ENCODE results near the gene ADGRG2. TPM values are rescaled to one million over a fixed set of nuclear protein-coding genes. Genes with fewer than 3 reads are reported as not detected.
"Not testable (repeated sequence)": the region's sequence is repeated elsewhere in the genome, so short reads cannot be mapped to it uniquely, and the experiment has no call there.

The ADGRG2 gene
- total RNA-seq, 4 donors from 2014 or later, result 1.3 to 3.8 (median 2.0) TPM

- Histone ChIP-seq H3K4me3 (no peak overlapping the region), H3K27me3 (no peaks in the 10 kb centered on the region), H3K27ac (no peak overlapping the region), H3K9me3 (no peaks in the 10 kb centered on the region), H3K36me3 (no peaks in the 10 kb centered on the region), H3K4me1 (no peaks in the 10 kb centered on the region)
- ATAC-seq, result no peak
- no peak for TF ChIP-seq CTCF (IDR thresholded peaks at IDR 0.05)
- TF ChIP-seq POLR2AphosphoS5 (IDR thresholded peaks at IDR 0.05), result no peak
- no peak for TF ChIP-seq POLR2A (IDR thresholded peaks at IDR 0.05)
- TF ChIP-seq EP300 (IDR thresholded peaks at IDR 0.05), result no peak
- WGBS, 2 donors (ENCODE audit: low coverage in 1 of 2), result 70 to 100% methylated on average over 1 to 2 of the region's 3 CpGs
Measured at GRCh38 chrX:19070555-19070994, 51.7 kb downstream of the ADGRG2 start.

GRCh38 chrX:19066987-19067386 lies 55.3 kb downstream of the ADGRG2 start:
- whole genome bisulfite sequencing, 2 donors (ENCODE audit: low coverage in 1 of 2), result 71 to 88% methylated on average over 2 to 3 of the region's 4 CpGs
- not testable (repeated sequence) for ATAC-seq, H3K4me3 ChIP-seq, H3K4me1 ChIP-seq, H3K27me3 ChIP-seq, H3K27ac ChIP-seq, H3K36me3 ChIP-seq, H3K9me3 ChIP-seq

- no peaks in the 10 kb centered on the region for H3K9me3 ChIP-seq
- TF ChIP-seq POLR2A (IDR thresholded peaks at IDR 0.05), result no peak
- TF ChIP-seq EP300 (IDR thresholded peaks at IDR 0.05), result no peak
- TF ChIP-seq POLR2AphosphoS5 (IDR thresholded peaks at IDR 0.05), result no peak
- no peak for TF ChIP-seq CTCF (IDR thresholded peaks at IDR 0.05)
- ATAC-seq, result no peak
Measured at GRCh38 chrX:19065535-19065934, 56.7 kb downstream of the ADGRG2 start.

DNA sequence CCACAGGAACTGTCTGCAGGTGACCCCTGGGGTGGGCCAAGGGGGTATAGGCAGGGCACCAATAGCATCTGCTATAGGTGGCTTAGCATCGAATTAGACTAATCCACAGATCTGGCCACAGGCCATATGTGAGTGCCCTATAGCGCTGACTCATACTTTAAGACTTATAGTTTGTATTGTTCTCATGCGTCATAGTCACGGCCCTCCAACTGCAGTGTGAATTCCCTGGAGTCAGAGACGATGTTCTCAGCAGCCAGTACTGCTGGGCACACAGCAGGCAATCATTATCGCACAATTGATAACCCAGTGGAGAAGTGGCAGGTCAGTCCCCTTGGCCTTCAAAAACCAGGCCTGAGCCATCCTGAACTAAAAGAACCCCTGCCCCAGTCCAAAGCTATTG lies 58.1 kb downstream of the ADGRG2 start:
- H3K4me3 ChIP-seq, result no peak overlapping the region
- no peaks in the 10 kb centered on the region for H3K4me1 ChIP-seq
- no peaks in the 10 kb centered on the region for H3K27me3 ChIP-seq
- TF ChIP-seq EP300 (IDR thresholded peaks at IDR 0.05) (no peak), POLR2A (IDR thresholded peaks at IDR 0.05) (no peak), POLR2AphosphoS5 (IDR thresholded peaks at IDR 0.05) (no peak), CTCF (IDR thresholded peaks at IDR 0.05) (no peak)
- WGBS, 2 donors (ENCODE audit: low coverage in 1 of 2), result 80 to 86% methylated on average over 1 of the region's 6 CpGs
- no peaks in the 10 kb centered on the region for H3K9me3 ChIP-seq
- no peaks in the 10 kb centered on the region for H3K36me3 ChIP-seq
- ATAC-seq, result no peak
- H3K27ac ChIP-seq, result no peak overlapping the region

More at GRCh38 chrX:19065535-19065934, 56.7 kb downstream of the ADGRG2 start:
- H3K27me3 ChIP-seq, result no peaks in the 10 kb centered on the region
- H3K36me3 ChIP-seq, result no peaks in the 10 kb centered on the region
- H3K27ac ChIP-seq, result no peak overlapping the region
- H3K4me1 ChIP-seq, result no peaks in the 10 kb centered on the region
- no peak overlapping the region for H3K4me3 ChIP-seq
- 74 to 96% methylated on average over 4 of the region's 5 CpGs for WGBS, 2 donors (ENCODE audit: low coverage in 1 of 2)

- no peaks in the 10 kb centered on the region for H3K36me3 ChIP-seq
- no peaks in the 10 kb centered on the region for H3K4me1 ChIP-seq
- H3K4me3 ChIP-seq, result no peak overlapping the region
- WGBS, 2 donors (ENCODE audit: low coverage in 1 of 2), result no CpG with 5 or more reads among the region's 8 CpGs
- no peak overlapping the region for H3K27ac ChIP-seq
- no peak for ATAC-seq
- TF ChIP-seq POLR2AphosphoS5 (IDR thresholded peaks at IDR 0.05) (no peak), CTCF (IDR thresholded peaks at IDR 0.05) (no peak)
- no peaks in the 10 kb centered on the region for H3K27me3 ChIP-seq
- H3K9me3 ChIP-seq, result no peaks in the 10 kb centered on the region
Measured at GRCh38 chrX:19063030-19063429, 59.2 kb downstream of the ADGRG2 start.

All from gastroesophageal sphincter (tissue), 4 donors.